IPS-18c (cell line): ENCODE data around the gene SUMO2.
"Not testable (repeated sequence)": the region's sequence is repeated elsewhere in the genome, so short reads cannot be mapped to it uniquely, and the experiment has no call there.

Experiments used
- H3K4me3 ChIP-seq: 2 replicates; pipeline ENCODE4 v1.7.0; 2013; ENCODE audit warnings: low read depth, mild to moderate bottlenecking, low read length, moderate library complexity; ENCODE audit not compliant: insufficient read depth
- H3K9me3 ChIP-seq: one replicate; pipeline ENCODE4 v1.6.1; 2013; ENCODE audit warnings: mild to moderate bottlenecking, low read length, moderate library complexity; ENCODE audit not compliant: control insufficient read depth, insufficient read depth

Gene SUMO2

DNA sequence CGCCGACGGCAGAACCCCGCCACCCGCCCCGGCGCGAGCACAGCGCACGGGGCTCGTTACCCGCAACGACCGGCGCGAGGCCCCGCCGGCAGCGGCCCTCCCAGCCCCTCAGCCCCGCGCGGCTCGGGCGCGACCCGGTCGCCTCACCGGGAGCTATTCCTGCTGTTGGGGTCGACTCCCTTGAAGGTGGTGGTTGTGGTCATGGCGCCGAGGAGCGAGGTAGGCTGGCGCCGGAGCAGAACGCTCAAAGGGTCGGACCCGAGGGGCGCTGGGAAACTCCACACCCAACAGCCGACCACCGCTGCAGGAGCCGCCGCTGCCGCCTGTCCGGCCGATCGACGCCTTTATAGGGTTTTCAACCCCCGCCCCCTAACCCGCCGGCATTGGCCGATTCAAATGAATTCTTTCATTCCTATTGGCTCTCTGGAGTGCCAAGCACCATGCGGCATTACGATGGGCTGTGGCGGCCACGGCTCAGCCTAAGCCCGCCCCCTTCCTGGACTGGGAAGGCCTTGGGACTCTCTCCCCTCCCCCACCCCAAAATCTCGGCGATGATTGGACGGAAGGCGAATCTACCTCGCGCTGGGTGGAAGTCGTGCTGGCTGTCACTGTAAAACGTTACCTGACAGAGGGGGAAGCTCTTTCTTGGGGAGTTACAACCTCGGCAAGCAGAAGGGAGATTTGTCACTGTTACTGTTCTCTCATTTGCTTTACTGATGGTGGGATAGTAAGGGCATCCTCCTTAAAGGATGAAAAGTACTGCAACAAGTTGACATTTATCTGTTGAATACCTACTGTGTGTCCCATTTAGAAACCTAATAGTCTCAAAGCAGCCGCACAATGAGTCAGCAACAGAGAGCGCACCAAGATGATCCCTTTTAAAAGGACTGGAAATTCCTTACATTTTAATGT is 28.3 kb downstream of the SUMO2 start, which contains the start of gene JPT1:
JPT1 (minus strand) TSS at position 318 of the 912 bp plus-strand sequence; CDS start at position 203, 115 bp downstream.
- Histone ChIP-seq H3K9me3 (no peaks in the 10 kb centered on the region), H3K4me3 (peak within 1 kb of the TSS; percentile 98)

DNA sequence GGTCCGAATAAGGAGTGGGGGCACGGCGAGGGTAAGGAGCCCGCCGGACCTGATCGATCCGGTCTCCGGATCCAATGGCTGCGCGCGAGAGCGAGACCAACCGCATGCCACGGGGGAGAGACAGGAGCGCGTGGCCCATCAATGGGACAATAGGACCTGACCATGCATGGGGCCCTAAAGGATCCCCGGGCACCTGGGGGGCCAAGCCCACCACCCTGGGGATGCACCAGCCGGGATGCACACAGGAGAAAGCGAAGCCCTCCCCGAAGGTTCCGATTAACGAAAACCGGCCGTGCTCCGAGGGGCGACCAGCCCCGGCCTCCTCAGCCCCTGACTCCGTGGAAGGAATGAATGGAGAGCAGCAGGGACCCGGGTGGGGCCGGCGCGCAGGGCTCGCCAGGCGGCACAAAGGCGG is 29.0 kb downstream of the SUMO2 start:
- Histone ChIP-seq H3K9me3 (no peaks in the 10 kb centered on the region), H3K4me3 (peak overlapping the region; percentile 98)

DNA sequence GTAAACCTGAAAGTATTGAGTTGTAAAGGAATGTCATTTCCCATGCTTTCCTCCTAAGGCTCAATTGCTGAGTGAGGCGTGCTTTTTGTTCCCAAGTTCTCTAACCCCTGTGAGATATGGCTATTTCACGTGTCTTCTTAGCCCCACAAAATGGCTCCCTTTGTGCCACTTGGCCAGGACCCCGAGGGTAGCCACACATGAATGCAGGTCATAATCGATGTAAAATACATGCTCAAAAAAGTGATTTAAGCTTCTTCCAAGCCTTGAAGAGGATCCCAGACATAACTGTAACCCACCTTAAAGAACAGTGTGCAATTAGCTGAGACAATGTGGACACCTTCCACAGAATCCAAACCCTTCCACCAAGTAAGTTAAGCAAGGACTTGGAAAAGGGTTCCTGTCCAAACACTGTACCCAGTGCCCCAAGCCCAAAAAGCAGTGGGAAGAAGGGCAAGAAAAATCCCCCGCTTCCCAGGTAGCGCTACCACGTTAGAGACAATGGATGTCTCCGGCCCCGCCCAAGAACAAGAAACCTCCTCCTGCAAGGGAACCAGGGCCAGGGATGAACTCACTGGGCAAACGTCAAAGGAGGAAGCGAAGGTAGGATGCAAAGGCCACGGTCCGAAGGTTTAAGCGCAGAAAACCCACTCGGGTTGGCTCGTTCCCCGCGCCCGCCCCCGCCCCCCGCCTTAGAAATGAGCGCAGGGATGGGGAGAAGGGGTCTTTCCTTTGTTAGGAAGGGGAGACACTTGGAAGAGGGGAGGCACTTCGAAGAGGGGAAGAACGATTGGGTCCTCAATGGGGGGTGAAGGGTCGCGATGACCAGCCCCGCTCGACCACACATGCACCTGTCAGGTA is 29.6 kb downstream of the SUMO2 start:
- Histone ChIP-seq H3K4me3 (peak overlapping the region; percentile 98), H3K9me3 (no peaks in the 10 kb centered on the region)

DNA sequence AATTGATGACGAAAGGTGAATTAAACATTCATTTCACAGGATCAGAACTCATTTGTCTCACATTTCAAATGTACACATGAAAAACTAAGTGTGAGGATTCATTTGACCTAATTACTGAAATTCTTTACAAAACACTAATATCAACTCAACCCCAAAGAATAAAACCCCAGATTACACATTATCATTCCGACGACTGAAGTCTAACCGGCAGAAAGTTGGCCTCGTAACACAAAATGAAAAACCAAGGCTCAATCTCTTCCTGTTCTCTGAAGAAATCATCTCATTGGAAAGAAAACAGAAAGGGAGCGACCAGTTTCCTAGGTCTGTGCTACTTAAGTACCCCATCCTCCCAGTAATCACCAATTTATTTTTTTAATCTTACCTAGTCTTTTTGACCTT is 30.2 kb downstream of the SUMO2 start:
- peak overlapping the region; percentile 98 for H3K4me3 ChIP-seq

DNA sequence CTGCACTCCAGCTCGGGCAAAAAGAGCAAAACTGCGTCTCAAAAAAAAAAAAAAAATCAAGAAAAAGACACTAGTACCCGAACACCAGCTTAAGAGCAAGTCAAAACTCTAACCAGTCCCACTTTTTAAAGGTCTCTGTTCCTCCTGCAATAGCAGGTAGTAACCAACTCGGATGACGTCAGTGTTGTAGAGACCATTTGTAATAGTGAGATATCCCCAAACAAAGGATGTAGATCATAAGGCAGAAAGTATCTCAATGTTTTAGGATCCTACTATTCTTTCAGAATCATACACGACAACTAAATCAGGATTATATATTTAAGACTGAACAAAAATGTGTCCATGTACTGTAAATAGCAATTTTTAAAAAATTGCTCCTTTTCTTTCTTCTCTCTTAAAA is 30.8 kb downstream of the SUMO2 start:
- Histone ChIP-seq H3K4me3 (peak overlapping the region; percentile 98; the same call in 1 of the 2 replicates), H3K9me3 (no peaks in the 10 kb centered on the region)

More for the DNA sequence above, 30.2 kb downstream of the SUMO2 start:
- no peaks in the 10 kb centered on the region for H3K9me3 ChIP-seq

DNA sequence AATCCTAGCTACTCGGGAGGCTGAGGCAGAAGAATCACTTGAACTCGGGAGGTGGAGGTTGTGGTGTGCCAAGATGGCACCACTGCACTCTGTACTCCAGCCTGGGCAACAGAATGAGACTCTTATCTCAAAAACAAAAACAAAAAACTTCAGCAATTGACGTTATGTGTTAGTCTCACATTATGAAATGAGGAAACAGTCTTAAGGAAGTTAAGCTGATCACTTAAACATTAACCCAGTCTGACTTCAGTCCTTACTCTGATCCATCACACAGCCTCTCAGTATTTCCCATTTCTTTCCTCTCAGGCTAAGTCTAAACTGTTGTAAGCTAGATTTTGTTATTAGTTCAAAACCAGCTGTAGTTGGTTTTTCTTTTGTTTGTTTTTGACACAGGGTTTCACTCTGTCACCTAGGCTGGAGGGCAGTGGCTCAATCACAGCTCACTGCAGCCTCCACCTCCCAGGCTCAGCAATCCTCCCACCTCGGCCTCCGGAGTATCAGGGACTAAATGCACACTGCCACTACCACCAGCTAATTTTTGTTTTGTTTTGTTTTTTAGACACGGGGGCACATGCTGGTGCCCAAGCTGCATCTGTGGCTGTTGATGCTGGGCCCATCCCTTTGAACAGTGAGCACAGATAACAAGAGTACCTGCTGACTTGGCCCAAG is 34.7 kb downstream of the SUMO2 start:
- Histone ChIP-seq H3K9me3 (no peaks in the 10 kb centered on the region), H3K4me3 (no peak overlapping the region)

DNA sequence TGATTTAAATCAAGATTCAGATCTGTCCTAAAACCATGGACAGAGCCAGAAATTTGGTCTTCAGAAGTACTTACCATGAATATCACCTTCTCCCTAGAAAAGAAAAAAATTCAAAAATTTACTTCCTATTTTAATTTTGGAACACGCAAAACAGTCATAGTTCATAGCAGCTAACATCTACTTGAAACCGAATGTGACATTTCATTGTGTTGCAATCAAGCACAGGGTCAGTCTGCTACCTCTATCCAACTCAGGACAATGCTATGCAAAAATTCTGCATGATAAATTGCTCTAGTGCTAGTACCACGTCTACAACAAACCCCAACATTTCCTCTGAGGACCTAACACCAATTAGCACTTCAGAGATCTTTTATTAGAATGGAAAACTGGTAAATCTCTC is 36.2 kb downstream of the SUMO2 start:
- no peak overlapping the region for H3K4me3 ChIP-seq

DNA sequence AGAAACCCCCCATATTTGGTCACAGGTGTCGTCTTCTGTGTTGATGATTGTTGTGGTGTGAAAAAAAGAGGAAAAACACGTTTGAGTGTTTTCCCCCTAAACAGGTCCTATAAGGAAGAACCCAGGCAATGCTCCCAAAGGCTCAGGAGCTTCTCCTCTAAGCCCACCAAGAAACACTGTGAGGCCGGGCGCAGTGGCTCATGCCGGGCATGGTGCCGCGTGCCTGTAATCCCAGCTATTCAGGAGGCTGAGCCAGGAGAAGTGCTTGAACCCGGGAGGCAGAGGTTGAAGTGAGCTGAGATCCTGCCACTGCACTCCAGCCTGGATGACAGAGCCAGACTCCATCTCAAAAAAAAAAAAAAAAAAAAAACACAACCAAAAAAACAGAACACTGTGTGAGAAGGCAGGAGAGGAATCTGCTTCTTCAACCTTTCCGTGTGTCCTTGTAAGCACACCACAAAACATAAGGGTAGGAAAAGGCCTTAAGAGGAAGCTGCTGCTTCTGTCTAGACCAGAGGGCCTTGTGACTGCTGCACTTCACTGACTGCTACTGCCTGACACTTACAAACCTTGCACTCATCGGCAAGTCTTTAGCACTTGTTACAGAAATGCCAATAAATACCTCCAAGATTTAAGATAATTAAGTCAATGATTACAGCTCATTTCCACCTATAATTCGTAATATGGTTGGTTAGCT is 37.8 kb downstream of the SUMO2 start:
- Histone ChIP-seq H3K9me3 (no peaks in the 10 kb centered on the region), H3K4me3 (no peak overlapping the region)

More for the DNA sequence above, 36.2 kb downstream of the SUMO2 start:
- no peaks in the 10 kb centered on the region for H3K9me3 ChIP-seq

DNA sequence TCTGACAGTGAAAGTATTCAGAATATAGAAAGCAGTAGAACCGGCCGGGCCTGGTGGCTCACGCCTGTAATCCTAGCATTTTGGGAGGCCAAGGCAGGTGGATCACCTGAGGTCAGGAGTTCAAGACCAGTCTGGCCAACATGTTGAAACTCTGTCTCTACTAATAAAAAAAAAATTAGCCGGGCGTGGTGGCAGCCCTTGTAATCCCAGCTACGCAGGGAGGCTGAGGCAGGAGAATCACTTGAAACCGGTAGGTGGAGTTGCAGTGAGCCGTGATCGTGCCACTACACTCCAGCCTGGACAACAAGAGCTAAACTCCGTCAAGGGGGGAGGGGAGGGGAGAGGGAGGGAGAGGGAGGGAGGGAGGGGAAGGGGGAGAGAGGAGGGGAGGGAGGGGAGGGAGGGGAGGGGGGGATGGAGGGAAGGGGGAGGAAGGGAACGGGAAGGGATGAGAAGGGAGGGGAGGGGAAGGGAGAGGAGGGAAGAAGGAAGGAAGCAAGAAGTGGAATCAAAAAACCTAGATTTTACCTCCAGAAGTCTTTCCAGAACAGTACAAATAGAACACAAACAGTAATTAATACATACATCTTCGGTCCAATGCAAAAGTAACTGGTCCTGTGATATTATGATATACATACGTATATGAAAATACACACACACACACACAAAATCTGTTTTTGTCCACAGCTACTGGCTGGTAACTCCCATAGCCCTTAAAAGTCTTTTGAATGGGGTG is 40.4 kb downstream of the SUMO2 start:
- Histone ChIP-seq H3K4me3 (no peak overlapping the region), H3K9me3 (no peaks in the 10 kb centered on the region)

DNA sequence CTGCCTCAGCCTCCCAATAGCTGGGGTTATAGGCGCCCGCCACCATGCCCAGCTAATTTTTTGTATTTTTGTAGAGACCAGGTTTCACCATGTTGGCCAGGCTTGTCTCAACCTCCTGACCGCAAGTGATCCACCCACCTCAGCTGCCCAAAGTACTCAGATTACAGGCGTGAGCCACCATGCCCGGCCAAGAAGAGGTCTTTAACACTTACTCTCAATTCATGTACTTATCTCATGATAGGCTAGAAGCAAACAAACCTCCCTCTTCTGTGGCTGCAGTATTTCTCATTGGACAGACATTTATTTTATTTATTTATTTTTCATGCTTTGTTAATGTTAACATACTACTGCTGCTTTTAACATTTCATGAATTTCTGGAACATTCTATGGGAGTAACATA is 44.2 kb downstream of the SUMO2 start:
- no peak overlapping the region for H3K4me3 ChIP-seq
- H3K9me3 ChIP-seq = no peaks in the 10 kb centered on the region

DNA sequence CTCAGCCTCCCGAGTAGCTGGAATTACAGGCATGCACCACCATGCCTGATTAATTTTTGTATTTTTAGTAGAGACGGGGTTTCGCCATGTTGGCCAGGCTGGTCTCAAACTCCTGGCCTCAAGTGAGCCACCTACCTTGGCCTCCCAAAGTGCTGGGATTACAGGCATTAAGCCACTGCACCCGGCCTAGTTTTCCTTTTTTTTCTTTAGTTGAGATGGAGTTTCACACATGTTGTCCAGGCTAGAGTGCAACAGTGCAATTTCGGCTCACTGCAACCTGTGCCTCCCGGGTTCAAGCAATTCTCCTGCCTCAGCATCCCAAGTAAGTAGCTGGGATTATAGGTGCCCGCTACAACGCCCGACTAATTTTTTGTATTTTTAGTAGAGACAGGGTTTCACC is 45.0 kb downstream of the SUMO2 start:
- not testable (repeated sequence) for H3K9me3 ChIP-seq, H3K4me3 ChIP-seq

DNA sequence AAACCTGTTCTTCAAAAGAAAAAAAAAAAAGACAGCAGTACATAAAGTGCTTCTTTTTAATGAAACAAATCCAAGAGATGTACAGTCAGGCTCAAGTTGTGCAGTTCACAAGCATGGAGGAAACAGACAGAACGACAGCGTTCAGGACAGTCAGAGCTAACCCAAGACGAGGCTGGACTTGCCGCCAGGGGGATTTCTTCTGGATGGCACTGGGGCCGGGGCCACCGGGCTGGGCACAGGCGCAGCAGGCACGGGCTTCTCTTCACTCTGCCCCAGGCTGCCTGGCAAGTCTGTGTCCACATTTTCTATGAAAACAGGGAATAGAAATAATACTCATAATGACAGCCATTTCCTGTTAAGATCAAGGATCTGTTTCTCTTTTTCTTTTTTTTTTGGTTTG is 46.8 kb downstream of the SUMO2 start:
- H3K9me3 ChIP-seq = no peaks in the 10 kb centered on the region
- H3K4me3 ChIP-seq = no peak overlapping the region

DNA sequence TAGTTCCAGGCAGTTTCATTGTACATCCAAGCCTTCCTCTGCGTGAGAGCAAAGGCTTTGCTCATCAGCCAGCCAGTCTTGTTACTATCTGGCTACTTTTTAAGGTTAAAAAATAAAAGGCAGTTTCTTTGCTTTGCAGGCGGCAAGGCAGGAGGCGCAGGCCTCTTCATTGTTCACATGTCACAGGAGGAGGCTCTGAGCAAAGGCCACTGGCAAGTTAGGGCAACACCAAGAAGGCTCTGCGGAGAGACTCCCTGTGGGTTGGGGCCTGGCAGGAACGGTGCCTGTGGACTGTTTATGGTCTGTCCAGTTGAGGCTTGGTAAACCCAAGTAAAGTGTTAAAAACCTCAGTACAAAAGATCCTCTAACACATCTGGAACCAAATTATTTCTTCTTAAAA is 47.3 kb downstream of the SUMO2 start:
- no peak overlapping the region for H3K4me3 ChIP-seq
- H3K9me3 ChIP-seq = no peaks in the 10 kb centered on the region

DNA sequence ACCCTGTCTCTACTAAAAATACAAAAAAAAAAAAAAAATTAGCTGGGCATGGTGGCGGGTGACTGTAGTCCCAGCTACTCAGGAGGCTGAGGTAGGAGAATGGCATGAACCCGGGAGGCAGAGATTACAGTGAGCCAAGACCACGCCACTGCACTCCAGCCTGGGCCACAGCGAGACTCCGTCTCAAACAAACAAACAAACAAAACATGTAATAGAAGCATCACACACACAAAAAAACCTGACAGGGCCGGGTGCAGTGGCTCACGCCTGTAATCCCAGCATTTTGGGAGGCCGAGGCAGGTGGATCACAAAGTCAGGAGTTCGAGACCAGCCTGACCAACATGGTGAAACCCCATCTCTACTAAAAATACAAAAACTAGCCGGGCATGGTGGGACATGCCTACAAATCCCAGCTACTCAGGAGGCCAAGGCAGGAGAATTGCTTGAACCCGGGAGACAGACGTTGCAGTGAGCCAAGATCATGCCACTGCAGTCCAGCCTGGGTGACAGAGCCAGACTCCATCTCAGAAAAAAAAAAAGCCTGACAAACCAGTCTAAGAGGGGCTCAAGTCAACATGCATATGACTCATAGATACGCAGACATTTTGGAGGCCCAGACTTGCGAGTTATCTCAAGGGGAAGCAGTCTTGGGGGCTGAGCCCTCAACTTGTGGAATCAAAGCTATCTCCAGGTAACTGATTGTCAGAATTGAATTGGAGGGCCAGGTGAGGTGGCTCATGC is 49.0 kb downstream of the SUMO2 start:
- H3K4me3 ChIP-seq, H3K9me3 ChIP-seq: not testable (repeated sequence)

DNA sequence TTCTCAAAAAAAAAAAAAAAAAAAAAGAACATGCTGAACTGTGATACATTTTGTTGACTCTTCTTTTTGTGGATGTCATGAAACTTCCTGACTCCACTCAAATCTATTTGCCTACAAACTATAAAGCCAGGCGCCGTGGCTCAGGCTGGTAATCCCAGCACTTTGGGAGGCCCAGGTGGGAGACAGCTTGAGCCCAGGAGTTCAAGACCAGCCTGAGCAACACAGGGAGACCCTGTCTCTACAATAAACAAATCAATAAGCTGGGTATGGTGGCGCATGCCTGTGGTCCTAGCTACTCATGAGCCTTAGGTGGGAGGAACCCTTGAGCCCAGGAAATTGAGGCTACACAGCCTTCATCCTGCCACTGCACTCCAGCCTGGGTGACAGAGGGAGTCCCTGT is 49.8 kb downstream of the SUMO2 start:
- Histone ChIP-seq H3K9me3 (no peaks in the 10 kb centered on the region), H3K4me3 (no peak overlapping the region)
